Endothelial cell of umbilical vein (primary cell): ENCODE measurements around the gene DDHD1. TPM values are rescaled to one million over a fixed set of nuclear protein-coding genes. Genes with fewer than 3 reads are reported as not detected.

ENCODE experiments used
- BruUV-seq: library from RNA; stranded (reverse); fragments of 400-500 nt; replicated peaks from 2 replicates; lab custom pipeline; 2021; lab: Mats Ljungman, UMichigan
- CTCF ChIA-PET: fragments of 300-600, 350-600 bp; sonication (Branson Sonifier 250); formaldehyde crosslinking; loops from one replicate; lab custom pipeline; 2021; ENCODE audit warnings: antibody characterized with exemption, inconsistent platforms; lab: Charles Lee
- POLR2A ChIA-PET: fragments of 300-600, 350-600 bp; sonication (Branson Sonifier 250); formaldehyde crosslinking; loops from one replicate; lab custom pipeline; 2021; ENCODE audit warnings: antibody characterized with exemption, inconsistent platforms; lab: Charles Lee
- DNase-seq: peaks from one replicate; pipeline ENCODE4 v3.0.0-alpha.2; 2011; ENCODE audit warnings: low read depth, low spot score
- FAIRE-seq: peaks from 2 replicates; lab custom pipeline; 2011; peaks lifted over from hg19 to GRCh38; lab: Jason Lieb, UNC
- H2AFZ ChIP-seq: 2 replicates; pipeline ENCODE4 v1.6.0; 2012; ENCODE audit warnings: low read depth, low read length, control low read depth, inconsistent platforms
- H3K27ac ChIP-seq: 2 replicates; pipeline ENCODE4 v1.5.1; 2011; ENCODE audit warnings: low read depth, mild to moderate bottlenecking, control low read depth, low read length, moderate library complexity; ENCODE audit not compliant: insufficient read depth
- H3K27me3 ChIP-seq, 2 experiments: 2 replicates each; pipeline versions ENCODE4 v1.6.0 to v1.6.1; 2011; ENCODE audit warnings: low read length in 2 of 2, mixed read lengths in 1 of 2; ENCODE audit not compliant: control insufficient read depth in 2 of 2, insufficient read depth in 2 of 2
- H3K36me3 ChIP-seq, 2 experiments: 2 replicates in 1 of 2; 3 replicates in 1 of 2; pipeline ENCODE4 v1.5.1; 2011; ENCODE audit warnings: low read length in 2 of 2, mild to moderate bottlenecking in 1 of 2, moderate library complexity in 1 of 2; ENCODE audit not compliant: control insufficient read depth in 2 of 2, insufficient read depth in 2 of 2; ENCODE audit errors: extremely low read depth in 1 of 2
- H3K4me1 ChIP-seq: 3 replicates; pipeline ENCODE4 v1.5.1; 2011; ENCODE audit warnings: mild to moderate bottlenecking, low read length; ENCODE audit not compliant: control insufficient read depth, insufficient read depth; ENCODE audit errors: extremely low read depth
- H3K4me2 ChIP-seq: 2 replicates; pipeline ENCODE4 v1.6.1; 2011; ENCODE audit warnings: low read length, control low read depth, mixed read lengths; ENCODE audit not compliant: insufficient read depth
- H3K4me3 ChIP-seq, 3 experiments: fragments of 200-600 bp in 1 of 3; sonication (generic), shearing (Covaris generic) in 1 of 3; replicated peaks in 1 of 3; 2 replicates each; pipeline ENCODE4 v1.5.1; 2011 to 2016; ENCODE audit warnings: control low read depth in 3 of 3, low read length in 3 of 3, mild to moderate bottlenecking in 2 of 3, inconsistent platforms in 1 of 3, low read depth in 1 of 3, moderate library complexity in 1 of 3; ENCODE audit not compliant: insufficient read depth in 1 of 3
- H3K79me2 ChIP-seq: 2 replicates; pipeline ENCODE4 v1.6.0; 2012; ENCODE audit warnings: low read length, inconsistent platforms; ENCODE audit not compliant: control insufficient read depth, insufficient read depth
- H3K9ac ChIP-seq: replicated peaks from 2 replicates; pipeline ENCODE3; 2011; ENCODE audit warnings: low read length, control low read depth; ENCODE audit not compliant: insufficient read depth; ENCODE audit errors: extremely low read depth
- H3K9me1 ChIP-seq: replicated peaks from 3 replicates; pipeline ENCODE4 v1.6.0; 2011; ENCODE audit warnings: mild to moderate bottlenecking, low read length; ENCODE audit not compliant: control insufficient read depth, insufficient read depth; ENCODE audit errors: extremely low read depth
- H3K9me3 ChIP-seq: replicated peaks from 2 replicates; pipeline ENCODE4 v1.5.1; 2012; ENCODE audit warnings: low read length, inconsistent platforms; ENCODE audit not compliant: control insufficient read depth, insufficient read depth
- H4K20me1 ChIP-seq: replicated peaks from 2 replicates; pipeline ENCODE3; 2011; ENCODE audit warnings: mild to moderate bottlenecking, low read length; ENCODE audit not compliant: control insufficient read depth, insufficient read depth; ENCODE audit errors: extremely low read depth
- EZH2 ChIP-seq: IDR thresholded peaks from 2 replicates; pipeline ENCODE4 v1.6.1; 2012; ENCODE audit warnings: borderline replicate concordance, low read depth, mild to moderate bottlenecking, moderate library complexity, low read length, inconsistent platforms; ENCODE audit not compliant: severe bottlenecking
- FOS ChIP-seq: IDR thresholded peaks from 2 replicates; pipeline ENCODE4 v1.6.1; 2011; ENCODE audit warnings: mild to moderate bottlenecking, low read length, moderate library complexity, borderline replicate concordance; ENCODE audit not compliant: insufficient read depth
- GATA2 ChIP-seq: IDR thresholded peaks from 2 replicates; pipeline ENCODE4 v1.7.0; 2011; ENCODE audit warnings: low read depth, mild to moderate bottlenecking, moderate library complexity, mixed read lengths, low read length; ENCODE audit not compliant: insufficient read length, insufficient read depth
- JUN ChIP-seq: IDR thresholded peaks from 2 replicates; pipeline ENCODE4 v1.6.1; 2011; ENCODE audit warnings: borderline replicate concordance, low read depth; ENCODE audit not compliant: insufficient read length, insufficient read depth
- MYC ChIP-seq: IDR thresholded peaks from one replicate; pipeline ENCODE4 v1.6.1; 2011; ENCODE audit warnings: mild to moderate bottlenecking, low read depth, low read length
- POLR2A ChIP-seq: IDR thresholded peaks from 2 replicates; pipeline ENCODE4 v1.6.1; 2012; ENCODE audit warnings: low read depth, mild to moderate bottlenecking, control low read depth, low read length
- POLR2AphosphoS5 ChIP-seq: IDR thresholded peaks from 2 replicates; pipeline ENCODE4 v1.6.1; 2012; ENCODE audit warnings: low read depth, mild to moderate bottlenecking, control low read depth, low read length, moderate library complexity; ENCODE audit not compliant: insufficient read depth
- dilution Hi-C: fragments of 300-500 bp; cut with MboI; formaldehyde crosslinking; loops from one replicate; pipeline ENCODE4 v1.15.0; 2019; ENCODE audit warnings: low sequenced_read_pairs; ENCODE audit not compliant: extremely low pct_ligation_motif_present
- intact Hi-C: fragments of 100-400 bp; cut with micrococcal nuclease; formaldehyde crosslinking; loops from one replicate; pipeline ENCODE4 v1.10.0; 2022
- polyA plus RNA-seq, 4 experiments: library from polyadenylated mRNA; depleted of rRNA in 3 of 4; stranded (reverse) in 3 of 4; unstranded in 1 of 4; fragments of >200 nt; gene quantifications; 2 replicates each; pipeline versions ENCODE4 v1.2.1 to v1.2.3, GENCODE V29; 2011 to 2012; ENCODE audit warnings: missing spikeins in 1 of 4
- total RNA-seq: library from RNA; stranded (reverse); gene quantifications from 2 replicates; pipeline ENCODE4 v1.2.3, GENCODE V29; 2021
- TF ChIP-seq, protein P1 (sequence below), 2 donors: IDR thresholded peaks; 1 replicate in 1 of 2; 2 replicates in 1 of 2; pipeline ENCODE4 v1.5.1; 2011; ENCODE audit warnings: low read length in 2 of 2, mild to moderate bottlenecking in 2 of 2, moderate library complexity in 2 of 2, control low read depth in 1 of 2, inconsistent platforms in 1 of 2, low read depth in 1 of 2; ENCODE audit not compliant: insufficient read depth in 1 of 2; ENCODE audit errors: extremely low read depth in 1 of 2
- TF ChIP-seq, protein P2 (sequence below): IDR thresholded peaks from 2 replicates; pipeline ENCODE4 v1.6.1; 2011; ENCODE audit not compliant: insufficient read depth, insufficient read length

The DDHD1 gene
- total and polyA plus RNA-seq, 2 donors (not counting 3 experiments of a cell fraction or from before 2014, with no cell fraction given), result 2.7 to 12.4 TPM

- dilution Hi-C loops, result no loop called here
- no peaks in the 10 kb centered on the region for H4K20me1 ChIP-seq
- H3K27me3 ChIP-seq, result peaks cover 0 to 2% of the 10 kb centered on the region in 2 experiments
- no peaks in the 10 kb centered on the region for H3K4me1 ChIP-seq
- no peak for FAIRE-seq
- H3K9me1 ChIP-seq, result no peaks in the 10 kb centered on the region
- DNase-seq, result no peak
- H3K36me3 ChIP-seq, result no peaks in the 10 kb centered on the region
- H3K9ac ChIP-seq, result no peak overlapping the region
- no peak overlapping the region for H2AFZ ChIP-seq
- intact Hi-C loops, result no loop called here
- H3K4me2 ChIP-seq, result no peak overlapping the region
- TF ChIP-seq POLR2A, result no peak
- H3K27ac ChIP-seq, result no peak overlapping the region
- ChIA-PET CTCF (interaction anchor here (1.3 to 1.7 kb wide), 2 partner anchors 9 kb away, joined by 3 to 6 read pairs; no protein-coding TSS in a partner anchor), POLR2A (no interaction called here)
- no peak overlapping the region for H3K4me3 ChIP-seq
- BruUV-seq, result no TSS peak
- no peaks in the 10 kb centered on the region for H3K79me2 ChIP-seq
- H3K9me3 ChIP-seq, result no peaks in the 10 kb centered on the region
Observed at GRCh38 chr14:53001787-53002378, 151.2 kb downstream of the DDHD1 start.

GRCh38 chr14:52998376-52999015 is 154.6 kb downstream of the DDHD1 start:
- Histone ChIP-seq H3K9ac (no peak overlapping the region), H3K4me2 (no peak overlapping the region), H3K4me3 (no peak overlapping the region), H3K36me3 (no peaks in the 10 kb centered on the region), H3K79me2 (no peaks in the 10 kb centered on the region), H3K9me1 (no peaks in the 10 kb centered on the region), H3K9me3 (no peaks in the 10 kb centered on the region), H3K27me3 (peaks cover 0 to 3% of the 10 kb centered on the region in 2 experiments), H2AFZ (no peak overlapping the region), H3K27ac (no peak overlapping the region), H4K20me1 (no peaks in the 10 kb centered on the region), H3K4me1 (no peaks in the 10 kb centered on the region)
- TF ChIP-seq JUN, result no peak
- no peak for TF ChIP-seq FOS
- no peak for TF ChIP-seq GATA2
- TF ChIP-seq MYC, result no peak
- TF ChIP-seq, protein P1, sequence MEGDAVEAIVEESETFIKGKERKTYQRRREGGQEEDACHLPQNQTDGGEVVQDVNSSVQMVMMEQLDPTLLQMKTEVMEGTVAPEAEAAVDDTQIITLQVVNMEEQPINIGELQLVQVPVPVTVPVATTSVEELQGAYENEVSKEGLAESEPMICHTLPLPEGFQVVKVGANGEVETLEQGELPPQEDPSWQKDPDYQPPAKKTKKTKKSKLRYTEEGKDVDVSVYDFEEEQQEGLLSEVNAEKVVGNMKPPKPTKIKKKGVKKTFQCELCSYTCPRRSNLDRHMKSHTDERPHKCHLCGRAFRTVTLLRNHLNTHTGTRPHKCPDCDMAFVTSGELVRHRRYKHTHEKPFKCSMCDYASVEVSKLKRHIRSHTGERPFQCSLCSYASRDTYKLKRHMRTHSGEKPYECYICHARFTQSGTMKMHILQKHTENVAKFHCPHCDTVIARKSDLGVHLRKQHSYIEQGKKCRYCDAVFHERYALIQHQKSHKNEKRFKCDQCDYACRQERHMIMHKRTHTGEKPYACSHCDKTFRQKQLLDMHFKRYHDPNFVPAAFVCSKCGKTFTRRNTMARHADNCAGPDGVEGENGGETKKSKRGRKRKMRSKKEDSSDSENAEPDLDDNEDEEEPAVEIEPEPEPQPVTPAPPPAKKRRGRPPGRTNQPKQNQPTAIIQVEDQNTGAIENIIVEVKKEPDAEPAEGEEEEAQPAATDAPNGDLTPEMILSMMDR (IDR thresholded peaks at IDR 0.05; ENCODE audit: extremely low read depth in 1 of 2, insufficient read depth in 1 of 2, low read depth in 1 of 2, low read length in 2 of 2), result no peak
- TF ChIP-seq POLR2AphosphoS5, result no peak
- no peak for TF ChIP-seq POLR2A
- TF ChIP-seq, protein P2, sequence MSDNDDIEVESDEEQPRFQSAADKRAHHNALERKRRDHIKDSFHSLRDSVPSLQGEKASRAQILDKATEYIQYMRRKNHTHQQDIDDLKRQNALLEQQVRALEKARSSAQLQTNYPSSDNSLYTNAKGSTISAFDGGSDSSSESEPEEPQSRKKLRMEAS, result no peak
- TF ChIP-seq EZH2, result no peak
- POLR2A ChIA-PET, result no interaction called here
- CTCF ChIA-PET, result no interaction called here
- dilution Hi-C loops (no loop called here), intact Hi-C loops (no loop called here)
- FAIRE-seq (no peak), DNase-seq (no peak)
- no TSS peak for BruUV-seq
